ENCODE measurements around the gene ZNRF4.

- TF ChIP-seq CTCF (IDR thresholded peaks at IDR 0.05) (no peak), POLR2A (IDR thresholded peaks at IDR 0.05) (no peak), POLR2AphosphoS5 (IDR thresholded peaks at IDR 0.05) (no peak)
Observed at GRCh38 chr19:5436106-5436947, 18.9 kb upstream of the ZNRF4 start.

All from sigmoid colon (tissue), 4 donors.